Suprapubic skin (tissue), 4 donors: ENCODE data around the gene NETO2. TPM values are rescaled to one million over a fixed set of nuclear protein-coding genes. Genes with fewer than 3 reads are reported as not detected.

Source experiments
- DNase-seq, 2 donors: peaks; one replicate each; pipeline ENCODE4 v3.0.0-alpha.2; 2019; ENCODE audit warnings: low spot score in 2 of 2
- H3K27ac ChIP-seq: fragments of 200-600 bp; sonication (generic); one replicate; pipeline ENCODE4 v1.5.1; 2019
- H3K27me3 ChIP-seq: fragments of 200-600 bp; sonication (generic); one replicate; pipeline ENCODE4 v1.5.1; 2019
- H3K36me3 ChIP-seq: fragments of 200-600 bp; sonication (generic); one replicate; pipeline ENCODE4 v1.5.1; 2019
- H3K4me1 ChIP-seq: fragments of 200-600 bp; sonication (generic); one replicate; pipeline ENCODE4 v1.5.1; 2019
- H3K4me3 ChIP-seq: fragments of 200-600 bp; sonication (generic); one replicate; pipeline ENCODE4 v1.5.1; 2019; ENCODE audit warnings: mild to moderate bottlenecking
- H3K9me3 ChIP-seq: fragments of 200-600 bp; sonication (generic); one replicate; pipeline ENCODE4 v1.5.1; 2019
- EP300 ChIP-seq: sonication (generic); formaldehyde crosslinking; IDR thresholded peaks from one replicate; pipeline ENCODE4 v1.6.1; 2017; ENCODE audit warnings: antibody characterized with exemption
- POLR2A ChIP-seq, 2 donors: fragments of 450-650 bp; IDR thresholded peaks; one replicate each; pipeline ENCODE4 v1.6.1; 2017; ENCODE audit warnings: antibody characterized with exemption in 2 of 2, mild to moderate bottlenecking in 2 of 2, moderate library complexity in 2 of 2
- POLR2AphosphoS5 ChIP-seq, 3 donors: sonication (generic); formaldehyde crosslinking; IDR thresholded peaks; one replicate each; pipeline ENCODE4 v1.6.1; 2017; ENCODE audit warnings: antibody characterized with exemption in 3 of 3
- WGBS: methylation state at CpG from one replicate; pipeline ENCODE4 v1.1.5; 2018; 5-methylcytosine and 5-hydroxymethylcytosine counted together
- total RNA-seq, 4 donors: library from RNA; depleted of rRNA; stranded (reverse); fragments of >200 nt; gene quantifications; one replicate each; pipeline ENCODE4 v1.1.0, GENCODE V29; 2016
- TF ChIP-seq, protein P1 (sequence below), 2 donors: fragments of 200-600 bp in 1 of 2; fragments of 450-650 bp in 1 of 2; sonication (generic) in 1 of 2; IDR thresholded peaks; one replicate each; pipeline ENCODE4 v1.5.1; 2016 to 2019; ENCODE audit warnings: antibody characterized with exemption in 2 of 2, mild to moderate bottlenecking in 1 of 2, moderate library complexity in 1 of 2

NETO2 gene
- total RNA-seq, 4 donors from 2014 or later: 0.24 to 6.0 (median 2.9) TPM

DNA sequence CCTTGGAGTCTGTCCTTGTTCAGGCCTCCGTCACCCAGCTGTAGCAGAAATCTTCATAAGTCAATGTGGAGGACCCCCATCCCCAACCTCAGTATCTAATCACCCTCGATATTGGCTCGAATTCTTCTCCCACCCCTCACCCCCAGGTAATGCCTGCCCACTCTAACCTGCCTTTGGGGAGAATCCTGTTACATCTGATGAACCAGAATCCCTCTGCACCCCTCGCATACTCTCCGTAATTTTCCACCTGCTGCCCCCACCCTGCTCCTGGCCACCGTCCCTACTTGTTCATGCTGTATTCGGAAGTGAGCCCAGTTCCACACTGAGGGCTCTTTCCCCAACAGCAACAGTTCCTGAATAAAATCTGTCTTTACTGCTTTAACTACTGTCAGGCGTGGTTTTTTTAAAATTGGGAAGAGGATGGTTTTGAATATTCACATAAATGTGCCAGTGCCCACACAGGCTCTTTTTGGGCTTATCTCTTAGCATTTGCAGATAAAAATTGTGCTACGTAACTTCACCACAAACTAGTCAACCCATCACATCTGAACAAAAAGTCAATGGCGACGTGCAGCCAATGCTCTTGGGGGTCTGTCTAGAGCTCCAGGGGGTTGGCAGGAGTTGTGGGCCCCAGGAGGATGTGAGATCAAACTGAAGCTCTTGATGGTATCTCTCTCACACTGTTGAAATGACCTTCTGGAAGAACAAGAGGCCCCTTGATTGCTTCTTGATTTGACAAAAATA is 73.7 kb downstream of the NETO2 start:
- no peaks in the 10 kb centered on the region for H3K4me1 ChIP-seq
- no peak for TF ChIP-seq POLR2A (IDR thresholded peaks at IDR 0.05)
- TF ChIP-seq EP300: no peak
- TF ChIP-seq POLR2AphosphoS5 (IDR thresholded peaks at IDR 0.05): no peak
- TF ChIP-seq, protein P1, sequence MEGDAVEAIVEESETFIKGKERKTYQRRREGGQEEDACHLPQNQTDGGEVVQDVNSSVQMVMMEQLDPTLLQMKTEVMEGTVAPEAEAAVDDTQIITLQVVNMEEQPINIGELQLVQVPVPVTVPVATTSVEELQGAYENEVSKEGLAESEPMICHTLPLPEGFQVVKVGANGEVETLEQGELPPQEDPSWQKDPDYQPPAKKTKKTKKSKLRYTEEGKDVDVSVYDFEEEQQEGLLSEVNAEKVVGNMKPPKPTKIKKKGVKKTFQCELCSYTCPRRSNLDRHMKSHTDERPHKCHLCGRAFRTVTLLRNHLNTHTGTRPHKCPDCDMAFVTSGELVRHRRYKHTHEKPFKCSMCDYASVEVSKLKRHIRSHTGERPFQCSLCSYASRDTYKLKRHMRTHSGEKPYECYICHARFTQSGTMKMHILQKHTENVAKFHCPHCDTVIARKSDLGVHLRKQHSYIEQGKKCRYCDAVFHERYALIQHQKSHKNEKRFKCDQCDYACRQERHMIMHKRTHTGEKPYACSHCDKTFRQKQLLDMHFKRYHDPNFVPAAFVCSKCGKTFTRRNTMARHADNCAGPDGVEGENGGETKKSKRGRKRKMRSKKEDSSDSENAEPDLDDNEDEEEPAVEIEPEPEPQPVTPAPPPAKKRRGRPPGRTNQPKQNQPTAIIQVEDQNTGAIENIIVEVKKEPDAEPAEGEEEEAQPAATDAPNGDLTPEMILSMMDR (IDR thresholded peaks at IDR 0.05): no peak
- 88% methylated on average over 11 of the region's 11 CpGs for whole genome bisulfite sequencing
- H3K27ac ChIP-seq: no peak overlapping the region
- H3K36me3 ChIP-seq: no peaks in the 10 kb centered on the region
- no peaks in the 10 kb centered on the region for H3K27me3 ChIP-seq
- H3K4me3 ChIP-seq: no peak overlapping the region
- H3K9me3 ChIP-seq: peaks cover 3% of the 10 kb centered on the region
- DNase-seq: no peak

DNA sequence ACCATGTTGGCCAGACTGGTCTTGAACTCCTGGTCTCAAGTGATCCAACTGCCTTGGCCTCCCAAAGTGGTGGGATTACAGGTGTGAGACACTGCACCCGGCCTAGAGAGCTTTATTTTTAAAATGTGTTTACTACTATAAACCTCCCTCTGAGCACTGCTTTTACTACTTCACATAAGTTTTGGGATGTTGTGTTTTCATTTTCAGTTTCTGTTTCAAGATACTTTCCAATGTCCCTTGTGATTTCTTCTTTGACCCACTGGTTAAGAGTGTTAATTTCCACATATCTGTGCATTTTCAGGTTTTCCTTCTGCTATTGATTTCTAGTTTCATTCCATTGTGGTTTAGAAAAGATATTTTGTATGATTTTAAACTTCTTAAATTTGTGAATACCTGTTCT is 74.4 kb downstream of the NETO2 start:
- Histone ChIP-seq H3K9me3 (peaks cover 3% of the 10 kb centered on the region), H3K27ac (no peak overlapping the region), H3K27me3 (no peaks in the 10 kb centered on the region), H3K4me1 (no peaks in the 10 kb centered on the region), H3K36me3 (no peaks in the 10 kb centered on the region), H3K4me3 (no peak overlapping the region)
- no peak for DNase-seq
- 75% methylated on average over 1 of the region's 1 CpG for WGBS
- TF ChIP-seq, protein P1 (IDR thresholded peaks at IDR 0.05): no peak
- no peak for TF ChIP-seq EP300
- no peak for TF ChIP-seq POLR2A (IDR thresholded peaks at IDR 0.05)
- no peak for TF ChIP-seq POLR2AphosphoS5 (IDR thresholded peaks at IDR 0.05)

DNA sequence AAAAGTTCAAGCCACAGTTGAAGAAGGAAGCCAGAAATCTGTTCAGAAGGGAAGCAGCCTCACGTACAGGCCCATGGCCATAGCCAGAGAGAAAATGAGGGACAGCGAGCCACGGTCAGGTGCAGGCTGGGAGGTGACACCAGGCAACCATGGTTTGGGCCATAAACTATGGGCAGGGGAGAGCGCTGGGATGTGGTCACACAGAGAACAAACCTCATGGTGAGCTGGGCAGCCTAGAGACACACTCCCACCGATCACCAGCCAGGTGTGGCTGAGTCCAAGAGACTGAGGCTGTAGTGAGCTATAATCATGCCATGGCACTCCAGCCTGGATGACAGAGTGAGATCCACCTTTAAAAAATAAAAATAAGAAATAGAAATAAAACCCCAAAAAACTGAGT is 76.5 kb downstream of the NETO2 start:
- no peak for TF ChIP-seq EP300
- TF ChIP-seq POLR2AphosphoS5 (IDR thresholded peaks at IDR 0.05): no peak
- TF ChIP-seq POLR2A (IDR thresholded peaks at IDR 0.05): no peak
- TF ChIP-seq, protein P1 (IDR thresholded peaks at IDR 0.05): no peak
- Histone ChIP-seq H3K4me3 (no peak overlapping the region), H3K36me3 (no peaks in the 10 kb centered on the region), H3K4me1 (no peaks in the 10 kb centered on the region), H3K27ac (no peak overlapping the region), H3K9me3 (peaks cover 3% of the 10 kb centered on the region), H3K27me3 (no peaks in the 10 kb centered on the region)
- no peak for DNase-seq
- 89% methylated on average over 5 of the region's 5 CpGs for WGBS

DNA sequence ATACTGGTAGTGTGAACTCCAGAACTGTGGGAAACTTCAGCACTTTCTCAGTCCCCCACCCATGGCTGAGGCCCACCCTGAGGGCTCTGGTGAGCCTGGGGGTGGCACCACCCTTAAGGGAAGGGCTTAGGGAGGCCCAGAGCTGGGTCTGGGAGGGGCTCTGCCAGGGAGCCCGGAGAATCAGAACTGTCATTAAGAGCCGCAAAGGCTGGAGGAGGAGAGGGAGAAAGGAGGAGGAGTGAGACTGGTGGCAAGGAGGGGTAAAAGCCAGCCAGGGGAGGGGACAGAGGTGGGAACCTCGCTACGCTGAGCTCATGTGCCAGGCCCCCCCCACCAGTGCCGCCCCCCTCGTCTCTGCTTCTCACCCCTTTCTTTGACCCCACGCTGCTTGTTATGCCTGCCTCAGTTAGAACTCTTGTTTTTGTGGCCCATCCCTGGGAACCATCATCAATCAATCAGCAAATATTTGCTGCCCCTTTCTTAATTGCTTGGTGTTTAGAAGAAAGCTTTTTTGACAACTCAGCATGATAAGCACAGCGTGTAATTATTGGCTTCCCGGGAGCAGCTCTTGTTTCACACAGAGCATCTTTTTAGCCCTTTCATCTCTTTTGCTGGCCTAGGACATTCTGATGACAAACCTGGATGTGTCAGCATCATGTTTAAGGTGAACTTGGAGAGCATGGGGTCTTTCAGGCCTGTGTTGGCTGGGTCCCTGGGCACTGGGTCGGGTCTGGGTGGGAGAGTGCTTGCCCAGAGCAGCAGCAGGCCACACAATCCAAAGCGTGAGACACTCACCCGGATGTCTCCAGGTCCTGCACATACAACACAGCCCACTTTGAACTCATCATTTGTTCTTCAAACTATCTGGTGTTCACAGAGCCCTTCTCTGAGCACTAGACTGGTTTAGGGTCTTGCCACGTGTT is 77.7 kb downstream of the NETO2 start:
- no peak overlapping the region for H3K4me3 ChIP-seq
- 47% methylated on average over 13 of the region's 13 CpGs for WGBS
- H3K36me3 ChIP-seq: no peaks in the 10 kb centered on the region
- H3K27ac ChIP-seq: no peak overlapping the region
- H3K4me1 ChIP-seq: no peaks in the 10 kb centered on the region
- DNase-seq: no peak
- no peak for TF ChIP-seq EP300
- no peak for TF ChIP-seq POLR2AphosphoS5 (IDR thresholded peaks at IDR 0.05)
- no peak for TF ChIP-seq POLR2A (IDR thresholded peaks at IDR 0.05)
- TF ChIP-seq, protein P1 (IDR thresholded peaks at IDR 0.05): no peak
- H3K27me3 ChIP-seq: no peaks in the 10 kb centered on the region
- H3K9me3 ChIP-seq: no peaks in the 10 kb centered on the region

DNA sequence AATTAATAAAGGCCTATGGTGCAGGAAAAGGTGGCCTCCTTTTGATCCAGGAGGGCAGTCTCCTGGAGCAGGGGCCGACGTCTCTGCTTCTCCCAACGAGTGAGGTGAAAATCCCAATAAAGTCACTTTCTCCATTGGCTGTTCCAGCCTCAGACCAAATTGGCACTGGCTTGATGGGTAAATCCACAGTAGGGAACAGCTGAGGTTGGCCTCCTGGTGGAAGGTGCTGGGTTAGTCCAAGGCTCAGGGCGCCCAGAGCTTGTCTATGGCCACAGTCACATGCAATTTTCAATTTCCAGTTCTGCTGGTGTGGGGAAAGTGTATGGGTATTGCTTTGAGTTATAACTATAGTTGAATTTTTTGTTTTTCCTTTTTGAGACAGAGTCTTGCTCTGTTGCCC is 79.0 kb downstream of the NETO2 start:
- Histone ChIP-seq H3K9me3 (no peaks in the 10 kb centered on the region), H3K36me3 (no peaks in the 10 kb centered on the region), H3K27me3 (no peaks in the 10 kb centered on the region), H3K4me1 (no peaks in the 10 kb centered on the region), H3K27ac (no peak overlapping the region), H3K4me3 (no peak overlapping the region)
- no peak for DNase-seq
- 97% methylated on average over 4 of the region's 4 CpGs for WGBS
- TF ChIP-seq EP300 (no peak), POLR2AphosphoS5 (IDR thresholded peaks at IDR 0.05) (no peak), POLR2A (IDR thresholded peaks at IDR 0.05) (no peak)
- TF ChIP-seq, protein P1 (IDR thresholded peaks at IDR 0.05): no peak
